ENCODE measurements around the gene BRD7.

The BRD7 gene

DNA sequence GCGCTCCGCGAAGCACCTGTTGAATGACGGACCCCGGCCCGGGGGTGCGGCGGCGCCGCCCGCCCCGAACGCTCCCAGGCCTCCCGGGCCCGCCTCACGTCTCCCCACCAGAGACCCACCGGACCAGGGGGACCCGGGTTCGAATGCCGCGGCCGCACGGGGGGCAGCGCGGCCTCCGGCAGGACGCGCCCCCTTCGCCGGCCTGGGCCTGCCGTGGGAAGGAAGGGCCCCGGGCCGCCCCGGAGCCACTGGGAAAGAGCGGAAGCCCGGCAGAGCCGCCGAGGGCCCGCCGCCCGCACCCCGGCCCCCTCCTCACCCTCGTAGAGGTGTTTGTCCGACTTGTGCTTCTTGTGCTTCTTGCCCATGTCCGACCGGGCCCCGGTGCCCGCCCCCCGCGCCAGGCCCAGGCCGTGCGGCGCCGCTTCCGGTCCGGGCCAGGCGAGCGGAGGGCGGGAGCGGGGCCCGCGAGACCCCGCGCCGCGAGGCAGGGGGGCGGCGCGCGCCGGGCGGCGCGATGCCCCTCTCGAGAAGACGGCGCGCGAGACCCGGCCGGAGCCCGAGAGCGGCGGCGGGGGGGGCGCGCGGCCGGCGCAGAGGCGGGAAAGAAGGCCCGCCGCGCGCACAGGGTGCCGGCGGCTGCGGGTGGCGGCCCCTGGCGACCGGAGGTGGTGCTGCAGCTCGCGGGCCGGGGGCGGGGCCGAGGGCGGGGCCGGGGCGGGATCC lies at the start of gene BRD7:
TSS of gene BRD7 (minus strand) at position 579 of the 723 bp plus-strand sequence. CDS start at position 365, 214 bp downstream.
- peak; percentile 64 for DNase-seq (ENCODE audit: low spot score)

DNA sequence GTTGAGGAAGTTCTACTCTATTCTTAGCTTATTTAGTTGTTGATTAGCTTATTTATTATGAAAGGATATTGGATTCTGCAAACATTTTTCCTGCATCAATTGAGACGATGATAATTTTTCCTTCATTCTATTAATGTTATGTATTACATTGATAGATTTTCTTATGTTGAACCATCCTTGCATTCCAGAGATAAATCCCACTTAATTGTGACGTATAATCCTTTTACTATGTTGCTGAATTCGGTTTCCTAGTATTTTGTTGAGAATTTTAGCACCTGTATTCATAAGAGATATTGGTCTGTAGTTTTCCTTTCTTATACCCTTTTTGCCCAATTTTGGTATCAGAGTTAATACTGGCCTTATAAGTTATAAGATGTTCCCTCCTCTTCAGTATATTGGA lies 47.6 kb upstream of the BRD7 start:
- no peak for DNase-seq (ENCODE audit: low spot score)

DNA sequence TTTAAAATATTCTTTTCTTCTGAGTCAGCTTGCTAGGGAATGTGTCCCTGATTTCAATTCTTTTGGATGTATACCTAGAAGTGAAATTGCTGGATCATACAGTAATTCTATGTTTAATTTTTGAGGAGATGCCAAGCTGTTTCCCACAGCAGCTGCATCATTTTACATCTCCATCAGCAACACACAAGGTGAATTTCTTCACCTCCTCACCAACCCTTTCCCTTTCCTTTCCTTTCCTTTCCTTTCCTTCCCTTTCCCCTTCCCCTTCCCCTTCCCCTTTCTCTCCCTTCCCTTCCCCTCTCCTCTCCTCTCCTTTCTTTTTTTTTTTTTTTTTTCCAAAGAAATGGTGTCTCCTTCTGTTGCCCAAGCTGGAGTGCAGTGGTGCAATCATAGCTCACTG lies 45.4 kb upstream of the BRD7 start:
- DNase-seq (ENCODE audit: low spot score) = no peak

DNA sequence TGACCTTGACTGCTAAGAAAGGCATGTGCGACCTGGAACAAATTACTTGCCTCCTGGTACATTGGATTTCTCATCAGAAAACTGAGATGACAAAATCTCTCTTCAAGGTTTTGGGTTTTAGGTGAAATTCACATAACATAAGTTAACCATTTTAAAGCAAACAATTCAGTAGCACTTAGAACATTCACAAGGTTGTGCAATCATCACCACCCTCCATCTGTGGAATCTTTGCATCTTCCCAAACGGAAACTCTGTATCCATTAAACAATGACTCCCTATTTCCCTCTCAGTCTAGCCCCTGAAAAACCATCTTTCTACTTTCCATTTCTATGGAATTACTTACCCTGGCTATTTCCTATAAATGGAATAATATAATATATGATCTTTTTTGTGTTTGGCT lies 42.2 kb upstream of the BRD7 start:
- no peak for DNase-seq (ENCODE audit: low spot score)

DNA sequence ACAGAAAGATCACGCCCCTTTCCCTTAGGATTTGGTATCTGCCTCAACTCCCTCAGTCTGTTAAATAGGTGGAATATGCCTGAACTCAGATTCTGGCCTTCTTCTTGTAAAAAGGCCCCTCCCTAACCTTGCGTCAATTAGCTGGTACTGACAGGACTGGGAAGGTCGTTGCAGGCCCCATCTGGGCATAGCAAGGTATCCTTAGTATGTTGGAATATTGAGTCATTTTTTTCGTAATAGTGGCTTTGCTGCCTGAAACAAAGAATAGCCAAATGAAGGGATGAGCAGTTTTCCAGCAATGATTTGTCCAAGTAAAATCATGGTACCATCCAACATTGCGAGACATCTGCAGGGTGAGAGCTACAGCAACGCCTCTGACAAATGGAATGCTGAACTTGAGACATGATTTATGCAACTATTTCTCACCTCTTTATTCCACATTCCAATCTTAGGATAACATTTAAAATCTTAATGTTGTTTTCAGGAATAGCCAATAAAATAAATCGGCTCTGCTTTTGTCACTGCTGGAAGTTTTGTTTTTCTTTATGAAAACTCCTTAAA lies 39.3 kb upstream of the BRD7 start:
- no peak for DNase-seq (ENCODE audit: low spot score)

DNA sequence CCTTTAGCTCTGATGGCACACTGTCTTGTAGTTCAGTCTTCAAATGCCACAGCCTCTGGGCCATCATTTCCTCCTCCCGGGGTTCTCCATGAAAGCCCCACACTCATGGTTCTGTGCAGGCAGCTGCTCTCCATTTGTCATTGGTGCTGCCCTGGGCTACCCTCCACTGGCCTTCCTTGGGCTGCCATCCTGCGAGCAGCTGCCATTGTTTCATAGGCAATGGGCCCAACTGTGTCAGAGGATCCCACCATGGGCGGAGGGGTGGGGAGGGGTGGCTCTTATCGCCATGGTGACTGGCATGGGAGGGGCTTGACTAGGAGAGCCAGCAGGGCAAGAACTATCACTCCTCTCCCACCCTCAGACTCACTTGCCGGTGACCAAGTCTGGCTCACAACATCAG lies 38.6 kb upstream of the BRD7 start:
- DNase-seq (ENCODE audit: low spot score) = no peak

DNA sequence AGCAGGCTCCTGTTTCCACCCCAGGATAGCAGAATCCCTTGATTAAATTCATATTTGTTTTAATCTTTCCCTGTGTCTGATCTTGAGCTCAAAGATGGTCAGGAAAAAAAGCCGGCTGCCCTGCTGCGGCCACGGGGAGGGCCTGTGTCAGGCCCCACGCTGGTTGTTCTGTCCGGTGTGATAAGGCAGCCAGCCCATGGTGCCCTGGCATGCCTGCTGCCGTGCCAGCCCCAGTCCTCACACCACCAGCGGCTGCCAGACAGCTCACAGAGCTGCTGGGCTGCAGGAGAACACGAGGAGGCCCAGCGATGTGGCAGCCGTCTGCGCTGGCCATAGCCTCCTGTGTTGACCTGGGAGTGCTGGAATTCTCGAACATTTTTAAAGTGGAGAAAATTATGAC lies 34.7 kb upstream of the BRD7 start:
- no peak for DNase-seq (ENCODE audit: low spot score)

DNA sequence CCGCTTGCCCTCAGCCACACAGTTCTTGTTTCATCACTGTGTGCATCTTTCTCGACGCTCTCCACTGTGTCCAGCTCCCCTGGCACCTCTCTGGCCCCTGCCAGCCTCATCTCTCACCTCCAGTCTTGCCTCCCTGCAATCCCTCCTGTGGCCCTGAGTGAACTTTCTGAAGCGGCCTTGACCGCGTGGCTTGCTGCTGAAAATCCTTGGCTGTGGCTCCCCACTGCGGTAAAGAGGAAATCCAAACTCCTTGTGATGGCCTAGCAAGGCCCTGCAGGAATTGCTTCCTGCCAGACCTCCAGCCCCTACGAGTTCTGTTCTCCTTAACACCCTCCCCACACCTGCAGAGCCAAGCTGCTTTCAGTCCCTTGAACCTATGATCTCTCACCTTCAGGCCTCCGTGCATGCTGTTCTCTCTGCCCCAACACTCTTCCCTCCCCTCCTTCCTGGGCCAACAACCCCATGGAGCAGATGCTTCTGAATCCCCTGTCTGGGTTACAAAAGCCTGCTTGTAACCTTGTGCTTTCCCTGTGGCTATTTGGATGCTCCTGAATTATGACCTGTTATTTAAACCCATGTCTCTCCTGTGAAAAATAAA lies 33.6 kb upstream of the BRD7 start:
- DNase-seq (ENCODE audit: low spot score) = no peak

DNA sequence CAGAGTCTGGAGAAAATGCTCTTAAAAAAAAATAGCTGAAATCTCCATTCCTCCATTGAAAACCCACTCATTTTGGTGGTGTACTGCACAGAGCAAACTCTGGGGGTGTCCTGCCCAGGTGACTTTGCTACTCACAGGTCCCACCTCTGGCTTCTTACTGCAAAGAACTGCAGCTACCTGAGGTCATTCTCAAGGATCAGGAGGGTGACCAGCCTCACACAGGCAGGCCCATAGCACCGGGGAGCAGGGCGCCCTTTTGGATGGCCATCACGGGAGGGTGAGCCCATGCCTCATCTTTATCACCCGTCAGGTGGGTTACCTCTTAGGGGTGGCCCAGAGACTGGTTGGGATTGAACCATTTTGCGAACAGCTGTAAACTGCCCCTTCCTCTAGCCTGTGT lies 32.6 kb upstream of the BRD7 start:
- DNase-seq (ENCODE audit: low spot score) = no peak

DNA sequence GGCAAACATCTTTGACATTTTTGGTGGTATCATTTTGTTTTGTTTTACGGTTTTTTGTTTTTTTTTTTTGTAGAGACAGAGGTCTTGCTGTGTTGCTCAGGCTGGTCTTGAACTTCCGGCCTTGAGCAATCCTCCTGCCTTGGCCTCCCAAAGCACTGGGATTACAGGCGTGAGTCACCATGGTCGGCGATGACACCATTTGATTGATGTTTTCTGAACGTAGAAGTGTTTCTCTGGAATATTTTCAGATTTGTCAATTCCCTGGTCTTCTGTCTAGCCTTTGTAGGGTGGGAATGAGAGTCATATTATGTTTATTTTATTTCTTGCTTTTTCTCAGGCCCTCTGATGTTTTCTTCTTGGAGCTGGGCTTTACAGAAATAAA lies 32.2 kb upstream of the BRD7 start:
- DNase-seq (ENCODE audit: low spot score) = no peak

DNA sequence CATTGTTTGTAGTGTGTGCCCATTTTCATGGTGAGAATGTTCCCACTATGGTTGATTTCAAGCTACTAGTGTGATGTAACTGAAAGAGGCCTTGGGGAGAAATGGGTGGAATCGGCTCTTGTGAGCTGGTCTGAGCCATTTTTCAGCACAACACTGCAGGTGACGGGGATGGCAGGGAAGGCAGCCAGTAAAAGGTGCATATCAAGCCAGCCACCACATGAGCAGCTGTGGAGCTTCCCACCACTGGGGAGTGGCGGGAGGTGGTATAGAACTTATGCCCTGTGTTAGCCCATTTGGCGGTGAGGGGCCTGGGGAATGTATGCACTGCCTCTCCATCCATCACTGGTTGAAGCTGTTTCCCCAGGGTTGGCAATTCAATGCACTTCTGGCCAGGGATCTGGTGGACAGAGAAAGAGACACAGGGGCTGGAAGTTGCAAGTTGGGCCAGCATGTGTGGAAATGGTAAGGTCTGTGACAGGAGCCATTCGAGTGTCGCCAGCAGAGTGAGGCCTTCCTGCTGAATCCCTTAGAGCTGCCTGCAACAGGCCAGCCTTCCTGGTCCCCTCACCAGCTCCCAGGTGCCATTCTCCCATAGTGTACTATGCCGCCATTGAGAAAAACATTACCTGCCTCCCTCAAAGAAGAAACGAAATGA lies 31.7 kb upstream of the BRD7 start:
- DNase-seq (ENCODE audit: low spot score) = no peak

DNA sequence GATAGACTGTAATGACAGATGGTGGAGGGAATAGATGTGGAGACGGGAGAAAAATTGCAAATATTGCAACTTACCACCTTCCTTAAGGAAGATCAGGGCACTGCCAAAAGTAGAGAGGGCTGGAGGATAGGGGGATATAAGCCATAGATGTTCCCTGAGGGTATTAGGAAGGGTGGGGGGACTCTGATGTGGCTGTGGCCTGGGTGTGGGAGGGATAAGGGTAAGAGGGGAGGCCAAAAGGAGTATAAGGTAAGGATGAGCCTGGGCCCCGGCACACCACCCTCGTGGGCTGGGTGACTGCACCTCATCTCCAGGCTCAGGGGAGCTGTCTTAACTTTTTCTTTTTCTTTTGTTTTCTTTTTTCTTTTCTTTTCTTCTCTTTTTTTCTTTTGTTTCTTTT lies 30.6 kb upstream of the BRD7 start:
- DNase-seq (ENCODE audit: low spot score) = no peak

DNA sequence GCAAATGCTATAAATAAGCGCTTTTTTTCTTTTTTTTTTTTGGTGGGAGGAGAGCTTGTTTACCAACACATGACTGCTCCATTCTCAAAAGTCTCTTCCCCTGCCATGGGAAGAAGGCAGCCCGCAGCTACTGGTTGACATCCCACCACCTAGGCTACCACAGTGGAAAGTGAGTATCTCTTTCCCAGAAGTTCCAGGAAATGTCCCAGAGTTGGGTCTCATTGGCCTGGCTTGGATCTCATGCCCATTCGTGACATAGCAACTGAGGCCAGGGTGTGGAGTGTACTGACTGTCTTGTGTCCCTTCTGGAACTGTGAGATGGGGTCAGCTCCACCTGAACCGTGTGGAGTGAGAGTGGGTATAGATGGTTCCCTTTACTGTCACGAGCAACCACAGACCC lies 29.5 kb upstream of the BRD7 start:
- DNase-seq (ENCODE audit: low spot score) = no peak

DNA sequence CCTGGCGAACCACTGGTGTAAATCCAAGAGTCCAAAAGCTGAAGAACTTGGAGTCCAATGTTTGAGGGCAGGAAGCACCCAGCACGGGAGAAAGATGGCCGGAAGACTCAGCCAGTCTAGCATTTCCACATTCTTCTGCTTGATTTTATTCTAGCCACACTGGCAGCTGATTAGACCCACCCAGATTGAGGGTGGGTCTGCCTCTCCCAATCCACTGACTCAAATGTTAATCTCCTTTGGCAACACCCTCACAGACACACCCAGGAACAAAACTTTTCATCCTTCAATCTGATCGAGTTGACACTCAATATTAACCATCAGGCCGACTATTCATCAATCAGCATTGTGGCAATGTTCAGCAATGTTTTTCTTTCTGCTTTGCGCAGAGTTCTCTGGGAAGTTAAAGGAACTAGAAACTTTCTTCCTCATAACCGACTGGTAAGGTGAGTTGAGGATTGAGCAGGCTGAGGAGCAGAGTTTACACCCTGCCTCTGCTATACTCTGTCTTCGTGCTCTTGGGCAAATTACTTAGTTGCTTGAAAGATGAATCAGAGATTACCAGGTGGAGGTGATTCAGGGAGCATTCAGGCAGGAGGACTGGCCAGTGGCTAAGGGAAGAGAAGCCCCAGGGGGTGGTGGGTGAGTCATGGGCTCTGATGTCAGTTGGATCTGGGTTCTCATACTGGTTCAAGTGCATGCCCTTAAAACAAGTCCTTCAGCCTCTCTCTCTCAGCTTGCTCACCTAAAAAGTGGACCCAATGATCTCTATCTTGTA lies 28.2 kb upstream of the BRD7 start:
- no peak for DNase-seq (ENCODE audit: low spot score)

DNA sequence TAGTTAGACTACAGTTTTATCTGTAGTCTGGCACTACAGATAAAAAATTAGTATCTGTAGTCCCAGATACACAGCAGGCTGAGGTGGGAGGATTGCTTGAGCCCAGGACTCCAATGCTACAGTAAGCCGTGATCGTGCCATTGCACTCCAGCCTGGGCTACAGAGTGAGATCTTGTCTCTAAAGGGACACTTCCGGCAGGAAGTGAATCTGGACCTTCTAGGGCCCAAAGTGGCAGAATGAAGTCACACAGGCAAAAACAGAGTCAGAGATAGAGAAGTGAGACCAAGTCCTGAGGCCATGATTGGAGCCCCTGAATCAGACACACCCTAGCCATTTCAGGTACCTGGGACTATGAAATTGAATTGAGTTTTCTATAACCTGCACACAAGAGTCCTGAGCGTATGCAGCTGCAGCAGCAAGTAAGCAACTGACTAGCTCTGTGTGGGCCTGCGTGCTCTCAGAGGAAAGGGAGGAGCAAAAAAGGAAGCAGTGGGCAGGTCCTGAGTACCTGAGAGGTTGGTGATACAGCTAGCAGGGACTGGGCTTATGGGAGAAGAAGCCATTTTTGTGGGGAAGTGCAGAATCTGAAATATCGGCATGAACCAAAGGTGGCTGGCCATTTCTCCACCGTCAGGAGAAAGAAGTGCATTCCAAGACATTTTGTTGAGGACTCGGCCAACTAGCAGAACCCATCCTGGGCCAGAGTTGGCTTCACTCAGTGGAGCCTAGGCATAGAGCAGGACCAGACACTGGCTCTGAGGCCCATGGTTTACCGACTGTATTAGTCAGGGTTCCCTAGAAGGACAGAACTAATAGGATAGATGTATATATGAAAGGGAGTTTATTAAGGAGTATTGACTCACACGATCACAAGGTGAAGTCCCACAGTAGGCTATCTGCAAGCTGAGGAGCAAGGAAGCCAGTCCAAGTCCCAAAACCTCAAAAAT lies 27.2 kb upstream of the BRD7 start:
- DNase-seq (ENCODE audit: low spot score) = no peak

DNA sequence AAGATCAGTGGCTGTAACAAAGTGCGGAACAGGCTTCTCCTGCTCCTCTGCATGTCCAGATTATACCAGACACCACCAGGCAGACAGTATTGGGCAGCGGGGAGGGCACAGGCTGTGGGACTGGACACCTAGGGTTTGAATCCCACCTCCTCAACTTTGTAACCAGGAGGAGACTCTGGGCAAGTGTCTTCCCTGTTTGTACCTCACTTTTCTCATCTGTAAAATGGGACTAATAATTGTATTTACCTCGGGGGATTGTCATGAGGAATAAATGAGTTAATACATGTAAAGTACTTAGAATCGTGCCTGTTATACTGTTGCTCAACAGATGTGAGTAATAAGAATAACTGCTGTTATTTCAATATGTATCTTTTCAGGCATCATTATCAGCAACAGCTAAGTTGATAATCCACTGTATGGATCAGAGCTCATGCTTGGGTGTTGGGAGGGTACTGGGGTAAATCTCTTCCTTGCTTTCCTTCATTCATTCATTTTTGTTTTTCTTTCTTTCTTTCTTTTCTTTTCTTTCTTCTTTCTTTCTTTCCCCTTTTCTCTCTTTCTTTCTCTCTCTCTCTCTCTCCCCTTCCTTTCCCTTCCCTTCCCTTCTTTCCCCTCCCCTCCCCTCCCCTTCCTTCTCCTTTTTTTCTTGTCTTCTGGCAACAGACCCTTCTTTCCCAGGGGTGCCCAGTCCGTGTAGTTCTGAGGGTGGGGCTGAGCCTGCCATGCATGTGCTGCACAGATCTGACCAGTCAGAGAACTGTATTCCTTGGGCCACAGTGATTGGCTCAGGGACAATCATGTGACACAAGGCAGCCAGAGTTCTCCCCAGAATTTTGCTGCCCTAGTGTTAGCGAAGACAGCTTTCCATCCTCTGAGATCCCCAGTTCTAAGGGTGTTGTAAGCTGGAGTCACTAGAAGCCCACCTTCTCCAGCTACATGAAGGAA lies 25.3 kb upstream of the BRD7 start:
- DNase-seq (ENCODE audit: low spot score) = no peak

DNA sequence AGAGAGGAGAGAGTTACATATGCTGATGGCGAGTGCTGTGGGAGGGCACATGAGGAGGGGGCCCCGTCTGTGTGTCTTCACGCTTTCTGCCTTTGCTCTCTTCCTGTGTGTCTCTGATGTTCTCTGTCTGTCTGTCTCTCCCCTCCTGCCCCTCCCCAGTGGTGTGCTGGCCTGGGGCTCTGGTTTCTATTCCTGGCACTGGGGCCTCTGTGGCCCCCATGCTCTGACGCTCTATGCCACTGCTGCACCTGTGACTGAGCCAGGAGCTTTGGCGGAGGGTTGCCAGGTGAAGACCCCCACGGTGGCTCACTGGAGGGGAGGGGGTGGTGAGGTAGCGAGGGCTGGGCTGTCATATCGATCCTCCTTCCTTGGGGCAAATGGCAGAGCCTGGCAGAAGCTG lies 24.6 kb upstream of the BRD7 start:
- no peak for DNase-seq (ENCODE audit: low spot score)

DNA sequence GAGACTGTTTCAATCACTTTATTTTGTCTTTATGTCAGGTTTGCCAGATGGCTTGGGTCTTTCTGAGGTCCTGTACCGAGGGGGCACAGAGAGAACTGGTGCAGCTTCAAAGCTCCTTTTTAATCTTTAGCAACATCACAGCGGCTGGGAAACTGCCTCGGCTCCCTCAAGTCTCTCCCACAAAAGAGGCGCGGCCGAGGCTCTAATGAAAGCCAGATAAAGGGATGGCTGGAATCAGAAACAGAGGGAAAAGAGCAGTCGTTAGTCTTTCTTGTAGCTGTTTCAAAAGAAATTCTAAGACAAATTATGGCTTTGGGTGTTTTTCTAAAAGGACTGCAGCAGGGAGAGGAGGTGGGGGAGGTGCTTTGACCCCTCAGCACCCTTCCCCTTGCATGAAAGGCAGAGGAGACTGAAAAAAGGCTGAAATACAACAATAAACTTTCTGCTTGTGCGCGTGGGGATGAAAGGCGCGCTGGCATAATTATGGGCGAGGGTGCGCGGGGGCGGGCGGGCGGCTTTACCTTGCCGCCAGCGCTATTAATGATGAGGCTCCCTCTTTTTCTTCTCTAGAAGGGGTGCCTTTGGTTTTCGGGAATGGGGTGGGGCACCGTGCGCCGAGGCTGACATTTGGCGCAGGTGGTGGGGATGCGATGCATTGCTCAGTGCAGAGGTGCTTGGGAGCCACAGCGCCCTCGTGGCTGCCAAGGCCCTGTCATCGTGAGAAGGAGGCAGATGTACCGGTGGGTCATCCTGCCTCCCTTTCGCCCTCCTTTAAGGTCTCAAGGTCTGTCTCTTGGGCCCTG lies 22.3 kb upstream of the BRD7 start:
- no peak for DNase-seq (ENCODE audit: low spot score)

DNA sequence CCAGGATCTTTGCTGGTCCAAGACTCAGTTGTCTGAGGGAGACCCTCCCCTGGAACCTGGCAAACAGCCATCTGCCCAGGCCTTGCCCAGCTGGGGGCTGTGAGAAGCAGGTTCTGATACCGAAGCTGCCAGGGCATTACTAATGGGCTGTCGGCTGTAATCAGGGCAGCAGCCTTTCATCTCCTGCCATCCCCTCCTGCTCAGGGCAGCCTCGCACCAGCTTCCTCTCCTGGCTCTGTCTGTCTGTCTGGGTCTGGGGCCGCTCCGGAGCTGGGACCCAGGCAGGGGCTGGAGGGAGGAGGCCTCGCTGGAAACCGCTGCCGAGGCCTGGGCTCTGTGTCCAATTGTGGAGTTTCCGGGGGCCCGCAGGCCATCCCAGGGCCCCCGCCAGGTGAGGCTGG lies 21.6 kb upstream of the BRD7 start:
- no peak for DNase-seq (ENCODE audit: low spot score)
